RPMI7951 (cell line): Measurements from ENCODE around the gene CCDC82. TPM values are rescaled to one million over a fixed set of nuclear protein-coding genes. Genes with fewer than 3 reads are reported as not detected.

ENCODE experiments used
- DNase-seq: peaks from one replicate; pipeline ENCODE4 v3.0.0-alpha.2; 2012; ENCODE audit warnings: low read depth
- total RNA-seq: library from RNA; depleted of rRNA; stranded (reverse); fragments of >200 nt; shearing (Covaris generic); gene quantifications from 2 replicates; pipeline ENCODE4 v1.2.3, GENCODE V29; 2014; rRNA removed

Gene CCDC82
- total RNA-seq, 1 experiment from 2014 or later: 19.3 TPM

GRCh38 chr11:96306933-96307775 is 82.6 kb downstream of the CCDC82 start:
- peak; percentile 99 for DNase-seq

DNA sequence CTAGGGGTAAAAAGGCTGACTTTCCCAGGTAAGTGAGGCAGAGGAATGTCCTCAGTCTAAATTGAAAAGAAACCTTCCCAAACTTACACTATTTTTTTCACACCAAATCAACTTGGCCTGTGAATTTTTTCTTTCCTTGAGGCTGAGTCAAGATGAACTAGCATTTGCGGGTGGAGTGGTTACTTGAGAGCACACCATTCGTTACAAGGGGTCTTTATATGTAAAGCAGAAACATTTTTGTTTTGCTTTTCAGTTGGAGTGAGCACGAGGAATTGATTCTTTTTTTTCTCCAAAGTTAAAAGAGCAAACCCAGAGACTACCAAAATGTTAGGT is 83.1 kb downstream of the CCDC82 start:
- DNase-seq: no peak

GRCh38 chr11:96306071-96306470 is 83.6 kb downstream of the CCDC82 start:
- no peak for DNase-seq

GRCh38 chr11:96303980-96304379 is 85.7 kb downstream of the CCDC82 start:
- no peak for DNase-seq

GRCh38 chr11:96303064-96303463 is 86.6 kb downstream of the CCDC82 start:
- peak; percentile 72 for DNase-seq

Other genes starting within 250 kb of the CCDC82 start
- gene MAML2, start 46.7 kb downstream of the CCDC82 start, total RNA-seq: 9.4 and 14.8 TPM in 2 replicates
- 9.4 TPM in 2 replicates for gene JRKL, start 101 bp upstream of the CCDC82 start, total RNA-seq